SH-SY5Y (cell line): ENCODE results near the gene LRRC10B.

Source experiments
- GATA2 ChIP-seq: IDR thresholded peaks from 2 replicates; pipeline ENCODE4 v1.6.1; 2011; ENCODE audit warnings: mild to moderate bottlenecking, low read depth, low read length
- GATA3 ChIP-seq: IDR thresholded peaks from 2 replicates; pipeline ENCODE4 v1.6.1; 2011; ENCODE audit warnings: low read depth, mild to moderate bottlenecking, low read length, moderate library complexity

GRCh38 chr11:61481806-61482205, 26.7 kb upstream of the LRRC10B start:
- TF ChIP-seq GATA3, result no peak
- no peak for TF ChIP-seq GATA2
